HepG2 (cell line): ENCODE data around the gene RASGRF1. TPM values are rescaled to one million over a fixed set of nuclear protein-coding genes. Genes with fewer than 3 reads are reported as not detected.

Source experiments
- ATAC-seq: fragments of 200-7000 bp; cut with Tn5 transposase; 3 replicates; pipeline ENCODE4 v1.9.1; 2020; ENCODE audit warnings: mild to moderate bottlenecking, moderate library complexity
- BruUV-seq: library from RNA; stranded (reverse); fragments of 400-500 nt; replicated peaks from 2 replicates; lab custom pipeline; 2021; lab: Mats Ljungman, UMichigan
- CTCF ChIA-PET: fragments of 300-600 bp; formaldehyde crosslinking; extraction: SDS; loops from one replicate; lab custom pipeline; 2021; ENCODE audit warnings: low total read pairs, inconsistent platforms, low intra/inter-chr PET ratio; lab: Yijun Ruan, JAX
- POLR2A ChIA-PET: fragments of 350-600 bp; sonication (Branson Sonifier 250); formaldehyde crosslinking; loops from one replicate; lab custom pipeline; 2020; ENCODE audit warnings: antibody characterized with exemption, inconsistent platforms; lab: Yijun Ruan, JAX
- DNase-seq: peaks from one replicate; pipeline ENCODE4 v3.0.0-alpha.2; 2015; ENCODE audit warnings: low spot score
- FAIRE-seq: peaks from 3 replicates; lab custom pipeline; 2011; peaks lifted over from hg19 to GRCh38; lab: Jason Lieb, UNC
- H2AFZ ChIP-seq: one replicate; pipeline ENCODE4 v1.6.1; 2011; ENCODE audit warnings: low read length, inconsistent platforms
- H3K27ac ChIP-seq: fragments of 300-600 bp; 3 replicates; pipeline ENCODE4 v1.8.0; 2011; ENCODE audit warnings: mixed run types, mild to moderate bottlenecking, mixed read lengths, low read length, inconsistent platforms; ENCODE audit not compliant: insufficient read depth; ENCODE audit errors: extremely low read length
- H3K27me3 ChIP-seq, 2 experiments: fragments of 200-600 bp in 1 of 2; 2 replicates in 1 of 2; 3 replicates in 1 of 2; pipeline versions ENCODE4 v1.6.0 to v1.8.0; 2011; ENCODE audit warnings: low read length in 2 of 2, mild to moderate bottlenecking in 2 of 2, moderate library complexity in 2 of 2, inconsistent platforms in 1 of 2; ENCODE audit not compliant: insufficient read depth in 2 of 2, control insufficient read depth in 1 of 2
- H3K36me3 ChIP-seq, 2 experiments: fragments of 200-600 bp in 1 of 2; replicated peaks in 1 of 2; 2 replicates in 1 of 2; 3 replicates in 1 of 2; pipeline versions ENCODE4 v1.5.1 to v1.8.0; 2011; ENCODE audit warnings: low read length in 2 of 2, inconsistent platforms in 1 of 2; ENCODE audit not compliant: insufficient read depth in 2 of 2, control insufficient read depth in 1 of 2
- H3K4me1 ChIP-seq: 2 replicates; pipeline ENCODE4 v1.5.1; 2012; ENCODE audit warnings: low read length, inconsistent platforms; ENCODE audit not compliant: insufficient read depth
- H3K4me2 ChIP-seq: 2 replicates; pipeline ENCODE4 v1.6.0; 2011; ENCODE audit warnings: low read depth, low read length, inconsistent platforms
- H3K4me3 ChIP-seq, 3 experiments: fragments of 200-600 bp in 1 of 3; sonication (generic), shearing (Covaris generic) in 1 of 3; replicated peaks in 1 of 3; 2 replicates each; pipeline ENCODE4 v1.5.1; 2011 to 2016; ENCODE audit warnings: low read length in 3 of 3, inconsistent platforms in 2 of 3, low read depth in 2 of 3, mild to moderate bottlenecking in 2 of 3, control low read depth in 1 of 3, mixed read lengths in 1 of 3; ENCODE audit not compliant: insufficient read depth in 1 of 3
- H3K79me2 ChIP-seq: one replicate; pipeline ENCODE4 v1.6.1; 2011; ENCODE audit warnings: low read length, inconsistent platforms; ENCODE audit not compliant: insufficient read depth
- H3K9ac ChIP-seq: 2 replicates; pipeline ENCODE4 v1.6.0; 2011; ENCODE audit warnings: mild to moderate bottlenecking, low read depth, low read length, inconsistent platforms; ENCODE audit not compliant: insufficient read depth
- H3K9me3 ChIP-seq: 2 replicates; pipeline ENCODE4 v1.5.1; 2012; ENCODE audit warnings: mild to moderate bottlenecking, low read length
- H4K20me1 ChIP-seq: 2 replicates; pipeline ENCODE4 v1.6.0; 2011; ENCODE audit warnings: inconsistent platforms, mild to moderate bottlenecking, low read length, moderate library complexity; ENCODE audit not compliant: insufficient read depth
- HOXA3 ChIP-seq: sonication (generic); formaldehyde crosslinking; IDR thresholded peaks from 2 replicates; pipeline ENCODE4 v1.5.0; 2020; ENCODE audit warnings: missing genetic modification reagents
- PHF21A ChIP-seq: sonication (generic); formaldehyde crosslinking; IDR thresholded peaks from 2 replicates; pipeline ENCODE4 v1.5.0; 2020; ENCODE audit warnings: mild to moderate bottlenecking, missing genetic modification reagents
- RBFOX2 ChIP-seq: fragments of 200-400 bp; formaldehyde crosslinking; IDR thresholded peaks from 2 replicates; pipeline ENCODE4 v1.6.1; 2017; ENCODE audit warnings: low read depth, mild to moderate bottlenecking, low read length
- STAG1 ChIP-seq: sonication (generic); formaldehyde crosslinking; IDR thresholded peaks from 2 replicates; pipeline ENCODE4 v1.4.0; 2020; ENCODE audit warnings: missing genetic modification reagents
- ZMAT3 ChIP-seq: sonication (generic); formaldehyde crosslinking; conservative IDR thresholded peaks from 2 replicates; pipeline ENCODE4 v1.7.0; 2021; ENCODE audit warnings: missing genetic modification reagents
- ZNF17 ChIP-seq: sonication (generic); formaldehyde crosslinking; IDR thresholded peaks from 2 replicates; pipeline ENCODE4 v1.5.0; 2020; ENCODE audit warnings: mild to moderate bottlenecking, missing genetic modification reagents
- WGBS: methylation state at CpG from one replicate; pipeline ENCODE4 v1.1.6; 2017; ENCODE audit warnings: low lambda C conversion rate; 5-methylcytosine and 5-hydroxymethylcytosine counted together
- in situ Hi-C: cut with HindIII; loops from 2 replicates; pipeline ENCODE4 v1.10.0; 2017; ENCODE audit warnings: low pct_unique_long_range_greater_than_20kb; ENCODE audit not compliant: extremely low pct_ligation_motif_present
- intact Hi-C: fragments of 100-400 bp; cut with micrococcal nuclease; formaldehyde crosslinking; loops from one replicate; pipeline ENCODE4 v1.10.0; 2022; ENCODE audit not compliant: unreplicated experiment
- polyA plus RNA-seq, 8 experiments: library from polyadenylated mRNA; depleted of rRNA in 3 of 8; stranded (reverse) in 7 of 8; unstranded in 1 of 8; fragments of >200 nt; fragmentation: Illumina TruSeq in 4 of 8; extraction: Trizol in 4 of 8; gene quantifications; 2 replicates each; pipeline versions ENCODE4 v1.2.1 to v1.2.3, GENCODE V29; 2011 to 2016; ENCODE audit warnings: low read depth in 4 of 8, missing spikeins in 1 of 8, mixed read lengths in 1 of 8; ENCODE audit not compliant: insufficient read depth in 1 of 8
- total RNA-seq, 5 experiments: library from RNA; depleted of rRNA; stranded (reverse); fragments of >200 nt; fragmentation: Illumina TruSeq; extraction: Trizol; gene quantifications; 2 replicates each; pipeline ENCODE4 v1.2.3, GENCODE V29; 2016; ENCODE audit warnings: low read depth in 1 of 5
- TF ChIP-seq, protein P1 (sequence below): sonication (generic); formaldehyde crosslinking; IDR thresholded peaks from 2 replicates; pipeline ENCODE4; 2020; ENCODE audit warnings: missing genetic modification reagents, mild to moderate bottlenecking, borderline replicate concordance
- TF ChIP-seq, protein P2 (sequence below): sonication (generic); formaldehyde crosslinking; IDR thresholded peaks from 2 replicates; pipeline ENCODE4 v1.8.0; 2022; ENCODE audit warnings: missing genetic modification reagents, mild to moderate bottlenecking, moderate library complexity, borderline replicate concordance
- TF ChIP-seq, protein P3 (sequence below): sonication (generic); formaldehyde crosslinking; IDR thresholded peaks from 2 replicates; pipeline ENCODE4 v1.5.0; 2020; ENCODE audit warnings: mild to moderate bottlenecking, missing genetic modification reagents
- TF ChIP-seq, protein P4 (sequence below): sonication (generic); formaldehyde crosslinking; IDR thresholded peaks from 2 replicates; pipeline ENCODE4 v1.5.0; 2020; ENCODE audit warnings: mild to moderate bottlenecking, missing genetic modification reagents, moderate library complexity

RASGRF1 gene
- total and polyA plus RNA-seq, 2 of the 13 experiments (the other 11 are each of a cell fraction or from before 2014, with no cell fraction given) = 0.55 to 3.0 TPM

DNA sequence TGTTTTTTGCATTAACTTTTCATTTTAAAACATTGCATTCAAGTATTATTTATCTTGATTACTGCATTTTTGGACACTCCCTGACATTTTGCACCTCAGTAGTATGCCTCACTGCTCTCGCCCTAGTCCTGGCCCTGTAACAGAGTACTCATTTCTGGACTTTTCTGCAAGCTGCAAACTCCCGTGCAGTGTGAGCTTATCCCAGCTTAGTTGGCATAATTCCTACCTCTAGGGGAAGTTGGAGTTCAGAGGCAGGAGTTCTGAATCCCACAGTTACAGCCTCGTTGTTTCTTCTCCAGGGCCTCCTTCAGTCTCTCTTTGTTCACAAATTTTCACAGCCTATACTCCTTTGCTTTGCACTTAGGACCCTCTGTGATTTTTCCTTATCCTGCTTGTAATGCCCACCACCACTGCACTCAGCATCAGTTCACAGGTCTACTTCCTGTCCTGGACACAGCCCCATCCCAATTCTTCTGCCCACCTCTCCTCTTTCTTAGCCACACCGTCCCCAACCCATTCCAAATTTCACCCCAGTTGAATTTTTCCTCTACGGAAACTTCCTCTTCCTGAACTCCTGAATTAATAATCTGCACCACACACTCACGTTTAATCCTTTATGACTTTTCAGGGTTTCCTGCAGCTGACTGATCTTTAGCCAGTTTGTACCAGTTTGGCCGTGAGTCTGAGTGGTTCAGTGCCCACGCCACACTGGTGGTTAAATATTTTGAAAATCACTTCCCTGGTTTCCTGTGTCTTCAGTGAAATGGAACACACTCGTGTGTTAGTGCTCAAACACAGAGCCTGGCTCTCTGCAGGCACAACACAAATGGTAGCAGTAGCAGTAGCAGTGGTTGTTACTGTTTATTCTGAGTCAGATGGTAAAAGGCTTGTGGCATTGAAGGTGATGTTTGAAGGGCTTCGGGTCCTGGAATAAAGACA, 139.4 kb downstream of the RASGRF1 start:
- H3K4me1 ChIP-seq = peaks cover 76% of the 10 kb centered on the region
- CTCF ChIA-PET = no interaction called here
- H3K79me2 ChIP-seq = no peaks in the 10 kb centered on the region
- ATAC-seq (peak; percentile 81), FAIRE-seq (peak; percentile 48), DNase-seq (peak; percentile 61)
- in situ Hi-C loops = no loop called here
- H3K27me3 ChIP-seq = no peaks in the 10 kb centered on the region; a peak in 1 of 5 replicates
- BruUV-seq = no TSS peak
- H4K20me1 ChIP-seq = no peaks in the 10 kb centered on the region
- intact Hi-C loops = no loop called here
- H3K9ac ChIP-seq = peak overlapping the region; percentile 1; the same call in 1 of the 2 replicates
- H2AFZ ChIP-seq = no peak overlapping the region
- no peaks in the 10 kb centered on the region for H3K9me3 ChIP-seq
- no peak overlapping the region for H3K27ac ChIP-seq
- WGBS = 28% methylated on average over 10 of the region's 10 CpGs
- H3K36me3 ChIP-seq = no peaks in the 10 kb centered on the region
- peak overlapping the region; percentile 62 for H3K4me2 ChIP-seq
- peak overlapping the region in 1 of 3 experiments; percentile 34; a peak in 2 of 6 replicates for H3K4me3 ChIP-seq
- POLR2A ChIA-PET = interaction anchor here (1.2 to 1.6 kb wide), 5 partner anchors 9 to 47 kb away, joined by 3 to 6 read pairs (median 5); no protein-coding TSS in a partner anchor
- TF ChIP-seq HOXA3 (CRISPR knock-in tag) (0 out of 2 replicates have a peak, but pooled peaks have one; percentile 9), ZNF17 (CRISPR knock-in tag) (no peak), STAG1 (CRISPR knock-in tag) (peak; percentile 8; the same call in 1 of the 2 replicates), RBFOX2 (no peak), PHF21A (0 out of 2 replicates have a peak, but pooled peaks have one; percentile 16), ZMAT3 (CRISPR knock-in tag) (no peak)
- TF ChIP-seq, protein P1, sequence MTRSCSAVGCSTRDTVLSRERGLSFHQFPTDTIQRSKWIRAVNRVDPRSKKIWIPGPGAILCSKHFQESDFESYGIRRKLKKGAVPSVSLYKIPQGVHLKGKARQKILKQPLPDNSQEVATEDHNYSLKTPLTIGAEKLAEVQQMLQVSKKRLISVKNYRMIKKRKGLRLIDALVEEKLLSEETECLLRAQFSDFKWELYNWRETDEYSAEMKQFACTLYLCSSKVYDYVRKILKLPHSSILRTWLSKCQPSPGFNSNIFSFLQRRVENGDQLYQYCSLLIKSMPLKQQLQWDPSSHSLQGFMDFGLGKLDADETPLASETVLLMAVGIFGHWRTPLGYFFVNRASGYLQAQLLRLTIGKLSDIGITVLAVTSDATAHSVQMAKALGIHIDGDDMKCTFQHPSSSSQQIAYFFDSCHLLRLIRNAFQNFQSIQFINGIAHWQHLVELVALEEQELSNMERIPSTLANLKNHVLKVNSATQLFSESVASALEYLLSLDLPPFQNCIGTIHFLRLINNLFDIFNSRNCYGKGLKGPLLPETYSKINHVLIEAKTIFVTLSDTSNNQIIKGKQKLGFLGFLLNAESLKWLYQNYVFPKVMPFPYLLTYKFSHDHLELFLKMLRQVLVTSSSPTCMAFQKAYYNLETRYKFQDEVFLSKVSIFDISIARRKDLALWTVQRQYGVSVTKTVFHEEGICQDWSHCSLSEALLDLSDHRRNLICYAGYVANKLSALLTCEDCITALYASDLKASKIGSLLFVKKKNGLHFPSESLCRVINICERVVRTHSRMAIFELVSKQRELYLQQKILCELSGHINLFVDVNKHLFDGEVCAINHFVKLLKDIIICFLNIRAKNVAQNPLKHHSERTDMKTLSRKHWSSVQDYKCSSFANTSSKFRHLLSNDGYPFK (CRISPR knock-in tag) = no peak
- TF ChIP-seq, protein P2, sequence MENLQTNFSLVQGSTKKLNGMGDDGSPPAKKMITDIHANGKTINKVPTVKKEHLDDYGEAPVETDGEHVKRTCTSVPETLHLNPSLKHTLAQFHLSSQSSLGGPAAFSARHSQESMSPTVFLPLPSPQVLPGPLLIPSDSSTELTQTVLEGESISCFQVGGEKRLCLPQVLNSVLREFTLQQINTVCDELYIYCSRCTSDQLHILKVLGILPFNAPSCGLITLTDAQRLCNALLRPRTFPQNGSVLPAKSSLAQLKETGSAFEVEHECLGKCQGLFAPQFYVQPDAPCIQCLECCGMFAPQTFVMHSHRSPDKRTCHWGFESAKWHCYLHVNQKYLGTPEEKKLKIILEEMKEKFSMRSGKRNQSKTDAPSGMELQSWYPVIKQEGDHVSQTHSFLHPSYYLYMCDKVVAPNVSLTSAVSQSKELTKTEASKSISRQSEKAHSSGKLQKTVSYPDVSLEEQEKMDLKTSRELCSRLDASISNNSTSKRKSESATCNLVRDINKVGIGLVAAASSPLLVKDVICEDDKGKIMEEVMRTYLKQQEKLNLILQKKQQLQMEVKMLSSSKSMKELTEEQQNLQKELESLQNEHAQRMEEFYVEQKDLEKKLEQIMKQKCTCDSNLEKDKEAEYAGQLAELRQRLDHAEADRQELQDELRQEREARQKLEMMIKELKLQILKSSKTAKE (CRISPR knock-in tag) = no peak
- TF ChIP-seq, protein P3, sequence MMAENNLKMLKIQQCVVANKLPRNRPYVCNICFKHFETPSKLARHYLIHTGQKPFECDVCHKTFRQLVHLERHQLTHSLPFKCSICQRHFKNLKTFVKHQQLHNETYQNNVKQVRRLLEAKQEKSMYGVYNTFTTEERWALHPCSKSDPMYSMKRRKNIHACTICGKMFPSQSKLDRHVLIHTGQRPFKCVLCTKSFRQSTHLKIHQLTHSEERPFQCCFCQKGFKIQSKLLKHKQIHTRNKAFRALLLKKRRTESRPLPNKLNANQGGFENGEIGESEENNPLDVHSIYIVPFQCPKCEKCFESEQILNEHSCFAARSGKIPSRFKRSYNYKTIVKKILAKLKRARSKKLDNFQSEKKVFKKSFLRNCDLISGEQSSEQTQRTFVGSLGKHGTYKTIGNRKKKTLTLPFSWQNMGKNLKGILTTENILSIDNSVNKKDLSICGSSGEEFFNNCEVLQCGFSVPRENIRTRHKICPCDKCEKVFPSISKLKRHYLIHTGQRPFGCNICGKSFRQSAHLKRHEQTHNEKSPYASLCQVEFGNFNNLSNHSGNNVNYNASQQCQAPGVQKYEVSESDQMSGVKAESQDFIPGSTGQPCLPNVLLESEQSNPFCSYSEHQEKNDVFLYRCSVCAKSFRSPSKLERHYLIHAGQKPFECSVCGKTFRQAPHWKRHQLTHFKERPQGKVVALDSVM (CRISPR knock-in tag) = no peak
- TF ChIP-seq, protein P4, sequence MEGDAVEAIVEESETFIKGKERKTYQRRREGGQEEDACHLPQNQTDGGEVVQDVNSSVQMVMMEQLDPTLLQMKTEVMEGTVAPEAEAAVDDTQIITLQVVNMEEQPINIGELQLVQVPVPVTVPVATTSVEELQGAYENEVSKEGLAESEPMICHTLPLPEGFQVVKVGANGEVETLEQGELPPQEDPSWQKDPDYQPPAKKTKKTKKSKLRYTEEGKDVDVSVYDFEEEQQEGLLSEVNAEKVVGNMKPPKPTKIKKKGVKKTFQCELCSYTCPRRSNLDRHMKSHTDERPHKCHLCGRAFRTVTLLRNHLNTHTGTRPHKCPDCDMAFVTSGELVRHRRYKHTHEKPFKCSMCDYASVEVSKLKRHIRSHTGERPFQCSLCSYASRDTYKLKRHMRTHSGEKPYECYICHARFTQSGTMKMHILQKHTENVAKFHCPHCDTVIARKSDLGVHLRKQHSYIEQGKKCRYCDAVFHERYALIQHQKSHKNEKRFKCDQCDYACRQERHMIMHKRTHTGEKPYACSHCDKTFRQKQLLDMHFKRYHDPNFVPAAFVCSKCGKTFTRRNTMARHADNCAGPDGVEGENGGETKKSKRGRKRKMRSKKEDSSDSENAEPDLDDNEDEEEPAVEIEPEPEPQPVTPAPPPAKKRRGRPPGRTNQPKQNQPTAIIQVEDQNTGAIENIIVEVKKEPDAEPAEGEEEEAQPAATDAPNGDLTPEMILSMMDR (CRISPR knock-in tag) = peak; percentile 35
